ENCODE results near the gene FASN.

GRCh38 chr17:82046903-82047302 is 51.1 kb downstream of the FASN start:
- no peak for TF ChIP-seq CTCF (IDR thresholded peaks at IDR 0.05)
- no peak for TF ChIP-seq EZH2 (IDR thresholded peaks at IDR 0.05; ENCODE audit: borderline replicate concordance, insufficient read depth, low read depth, low read length, poor library complexity, severe bottlenecking)

Data from B cell (primary cell).